Measurements from ENCODE around the gene ZNF77.
A peak's percentile ranks its signal among the peaks of the same experiment; 100 is the strongest.

ZNF77 gene

DNA sequence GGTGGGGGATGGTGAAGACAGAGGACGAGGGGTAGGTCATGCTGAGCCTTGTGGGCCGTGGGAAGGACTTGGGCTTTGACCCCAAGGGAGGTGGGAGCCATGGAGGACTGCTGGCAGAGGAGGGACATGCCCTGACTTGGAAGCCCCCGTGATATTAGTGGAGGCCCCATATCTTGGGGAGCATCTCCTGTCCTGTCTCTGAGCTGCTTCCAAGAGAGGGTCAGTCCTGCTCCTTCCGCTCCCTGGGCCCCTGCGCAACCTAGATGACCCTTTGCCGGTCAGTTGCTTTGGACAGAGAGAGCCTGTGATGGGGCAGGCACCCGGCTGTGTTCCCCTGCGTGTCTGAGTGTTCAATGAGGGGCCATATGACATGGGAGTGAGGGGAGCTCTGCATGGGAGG lies 37.8 kb upstream of the ZNF77 start:
- Mint-ChIP-seq H3K27me3 (ENCODE audit: low read depth) (peaks cover 39% of the 10 kb centered on the region), H3K36me3 (ENCODE audit: low read depth) (no peaks in the 10 kb centered on the region), H3K4me1 (peaks cover 38% of the 10 kb centered on the region), H3K27ac (peak overlapping the region in 2 of 3 experiments; percentile 76 to 93), H3K4me3 (peak overlapping the region in 1 of 3 experiments; percentile 32), H3K9me3 (no peaks in the 10 kb centered on the region)
- TF ChIP-seq, protein P1, sequence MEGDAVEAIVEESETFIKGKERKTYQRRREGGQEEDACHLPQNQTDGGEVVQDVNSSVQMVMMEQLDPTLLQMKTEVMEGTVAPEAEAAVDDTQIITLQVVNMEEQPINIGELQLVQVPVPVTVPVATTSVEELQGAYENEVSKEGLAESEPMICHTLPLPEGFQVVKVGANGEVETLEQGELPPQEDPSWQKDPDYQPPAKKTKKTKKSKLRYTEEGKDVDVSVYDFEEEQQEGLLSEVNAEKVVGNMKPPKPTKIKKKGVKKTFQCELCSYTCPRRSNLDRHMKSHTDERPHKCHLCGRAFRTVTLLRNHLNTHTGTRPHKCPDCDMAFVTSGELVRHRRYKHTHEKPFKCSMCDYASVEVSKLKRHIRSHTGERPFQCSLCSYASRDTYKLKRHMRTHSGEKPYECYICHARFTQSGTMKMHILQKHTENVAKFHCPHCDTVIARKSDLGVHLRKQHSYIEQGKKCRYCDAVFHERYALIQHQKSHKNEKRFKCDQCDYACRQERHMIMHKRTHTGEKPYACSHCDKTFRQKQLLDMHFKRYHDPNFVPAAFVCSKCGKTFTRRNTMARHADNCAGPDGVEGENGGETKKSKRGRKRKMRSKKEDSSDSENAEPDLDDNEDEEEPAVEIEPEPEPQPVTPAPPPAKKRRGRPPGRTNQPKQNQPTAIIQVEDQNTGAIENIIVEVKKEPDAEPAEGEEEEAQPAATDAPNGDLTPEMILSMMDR (IDR thresholded peaks at IDR 0.05; ENCODE audit: unreplicated experiment in 3 of 3) = no peak

DNA sequence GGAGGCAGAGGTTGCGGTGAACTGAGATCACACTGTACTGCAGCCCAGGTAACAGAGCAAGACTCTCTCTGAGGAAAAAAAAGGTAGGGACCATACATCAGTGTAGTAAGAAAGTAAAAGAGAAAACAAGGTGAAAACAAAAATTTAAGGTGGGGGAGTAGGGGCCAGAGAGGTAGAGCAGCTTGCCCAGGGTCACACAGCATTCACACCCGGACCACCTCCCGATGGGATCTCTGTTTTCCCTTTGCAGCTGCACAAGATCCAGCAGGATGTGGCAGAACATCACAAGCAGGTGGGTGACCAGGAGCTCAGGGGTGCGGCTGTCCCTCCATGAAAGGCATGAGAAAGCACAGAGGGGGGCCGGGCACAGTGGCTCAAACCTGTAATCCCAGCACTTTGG lies 37.1 kb upstream of the ZNF77 start:
- Mint-ChIP-seq H3K27ac (peak overlapping the region in 2 of 3 experiments; percentile 65 to 71), H3K9me3 (no peaks in the 10 kb centered on the region), H3K4me3 (peak overlapping the region in 2 of 3 experiments; percentile 27 to 52), H3K27me3 (ENCODE audit: low read depth) (peaks cover 43% of the 10 kb centered on the region), H3K36me3 (ENCODE audit: low read depth) (no peaks in the 10 kb centered on the region), H3K4me1 (peaks cover 39% of the 10 kb centered on the region)
- TF ChIP-seq, protein P1 (IDR thresholded peaks at IDR 0.05; ENCODE audit: unreplicated experiment in 3 of 3) = no peak

DNA sequence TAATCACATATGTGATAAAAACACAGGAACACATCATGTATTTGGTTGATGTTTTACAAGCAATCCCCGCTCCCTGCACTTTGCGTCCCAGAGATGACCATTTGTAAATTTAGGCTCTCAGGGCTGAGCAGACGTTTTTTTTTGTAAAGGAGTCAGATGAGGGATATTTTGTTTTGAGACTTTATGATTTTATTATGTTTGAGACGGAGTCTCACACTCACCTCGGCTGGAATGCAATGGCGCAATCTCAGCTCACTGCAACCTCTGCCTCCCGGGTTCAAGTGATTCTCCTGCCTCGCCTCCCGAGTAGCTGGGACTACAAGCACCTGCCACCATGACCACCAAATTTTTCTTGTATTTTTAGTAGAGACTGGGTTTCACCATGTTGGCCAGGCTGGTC lies 34.0 kb upstream of the ZNF77 start:
- TF ChIP-seq, protein P1 (IDR thresholded peaks at IDR 0.05; ENCODE audit: unreplicated experiment in 3 of 3) = no peak
- Mint-ChIP-seq H3K27ac (no peak overlapping the region), H3K9me3 (no peaks in the 10 kb centered on the region), H3K4me3 (no peak overlapping the region), H3K27me3 (ENCODE audit: low read depth) (peaks cover 59% of the 10 kb centered on the region), H3K4me1 (peaks cover 46% of the 10 kb centered on the region), H3K36me3 (ENCODE audit: low read depth) (no peaks in the 10 kb centered on the region)

DNA sequence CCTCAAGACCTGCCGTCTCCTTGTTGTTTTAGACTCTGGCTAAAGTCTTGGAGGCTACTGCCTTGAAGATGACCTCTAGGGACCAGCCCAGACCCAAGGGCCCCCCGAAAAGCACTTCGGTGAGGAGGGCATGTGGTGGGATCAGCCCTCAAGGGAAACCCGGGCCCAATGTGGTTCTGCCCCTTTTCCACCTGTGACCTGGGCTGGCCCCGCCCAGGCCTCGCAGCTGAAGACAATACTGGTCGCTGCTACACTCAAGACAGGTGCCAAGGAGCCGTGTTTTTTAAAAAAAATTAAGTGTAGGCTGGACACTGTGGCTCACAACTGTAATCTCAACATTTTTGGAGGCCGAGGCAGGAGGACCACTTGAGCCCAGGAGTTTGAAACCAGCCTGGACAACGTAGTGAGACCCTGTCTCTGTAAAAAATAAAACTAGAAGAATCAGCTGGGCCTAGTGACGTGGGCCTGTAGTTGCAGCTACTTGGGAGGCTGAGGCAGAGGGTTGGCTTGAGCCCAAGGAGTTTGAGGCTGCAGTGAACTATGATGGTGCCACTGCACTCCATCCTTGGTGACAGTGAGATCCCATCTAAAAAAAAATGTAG lies 33.5 kb upstream of the ZNF77 start:
- Mint-ChIP-seq H3K36me3 (ENCODE audit: low read depth) (no peaks in the 10 kb centered on the region), H3K4me1 (peaks cover 45% of the 10 kb centered on the region), H3K4me3 (peak overlapping the region in 1 of 3 experiments; percentile 77), H3K27ac (no peak overlapping the region), H3K27me3 (ENCODE audit: low read depth) (peaks cover 59% of the 10 kb centered on the region), H3K9me3 (no peaks in the 10 kb centered on the region)
- TF ChIP-seq, protein P1 (IDR thresholded peaks at IDR 0.05; ENCODE audit: unreplicated experiment in 3 of 3) = no peak

DNA sequence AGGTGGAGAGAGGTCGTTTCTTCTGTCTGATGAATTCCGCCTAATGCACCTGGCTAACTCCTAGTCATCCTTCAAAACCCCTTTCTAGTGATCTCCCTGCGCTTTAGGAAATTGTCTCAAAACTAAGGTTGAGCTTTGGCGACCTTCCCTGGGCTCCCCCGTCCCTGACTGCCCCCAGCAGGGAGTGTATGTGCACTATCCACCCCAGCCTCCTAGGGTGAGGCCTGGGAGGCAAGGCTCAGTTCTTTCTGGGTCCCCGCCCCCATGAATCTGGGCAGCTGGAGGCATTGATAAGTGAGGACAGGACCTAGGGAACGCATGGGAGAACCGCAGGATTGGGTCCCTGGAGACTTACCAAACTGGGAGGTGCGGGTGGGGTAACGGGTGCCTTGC lies 33.0 kb upstream of the ZNF77 start:
- no peaks in the 10 kb centered on the region for H3K9me3 Mint-ChIP-seq
- TF ChIP-seq, protein P1 (IDR thresholded peaks at IDR 0.05; ENCODE audit: unreplicated experiment in 3 of 3) = no peak
- peaks cover 42% of the 10 kb centered on the region for H3K4me1 Mint-ChIP-seq
- no peaks in the 10 kb centered on the region for H3K36me3 Mint-ChIP-seq (ENCODE audit: low read depth)
- H3K4me3 Mint-ChIP-seq = peak overlapping the region; percentile 77 to 90 (median 82)
- H3K27ac Mint-ChIP-seq = peak overlapping the region in 2 of 3 experiments; percentile 12 to 47
- H3K27me3 Mint-ChIP-seq (ENCODE audit: low read depth) = peaks cover 61% of the 10 kb centered on the region
